ENCODE results near the gene PRR7.

PRR7 gene

DNA sequence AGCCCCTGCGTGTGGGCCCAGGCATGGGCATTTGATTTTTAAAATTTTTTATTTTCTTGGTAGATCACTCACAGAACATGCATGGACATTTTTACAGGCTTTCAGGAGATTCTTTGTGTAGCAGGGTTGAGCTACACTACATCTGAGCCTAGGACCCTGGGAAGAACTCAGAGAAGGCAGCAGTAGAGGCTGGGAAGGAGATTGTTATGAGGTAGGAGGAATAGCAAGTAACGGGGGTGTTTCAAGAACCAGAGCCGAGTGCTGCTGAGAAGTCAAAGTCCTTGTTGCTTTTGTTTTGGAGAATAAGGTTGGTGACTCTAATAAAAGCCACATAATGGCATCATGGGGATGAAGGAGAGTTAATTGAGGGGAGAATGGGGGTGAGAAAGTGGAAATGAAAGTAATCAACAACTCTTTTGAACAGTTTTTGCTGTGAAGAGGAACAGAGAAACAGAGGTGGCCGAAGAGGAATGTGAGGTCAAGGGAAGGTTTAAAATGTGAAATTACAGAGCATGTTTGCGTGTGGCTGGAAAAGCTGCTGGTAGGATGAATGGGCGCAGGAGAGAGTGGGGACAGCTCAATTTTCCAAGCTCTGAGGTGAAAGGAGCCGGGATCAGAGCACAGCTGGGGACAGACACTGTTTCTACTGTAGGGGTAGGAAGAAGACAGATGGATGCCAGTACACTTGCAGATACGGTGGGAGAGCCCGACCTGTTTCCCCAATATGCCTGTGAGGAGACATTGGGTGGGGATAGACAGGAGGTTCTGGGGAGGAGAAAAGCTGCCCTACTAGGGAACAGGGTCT lies 55.5 kb downstream of the PRR7 start:
- FAIRE-seq, result no peak

DNA sequence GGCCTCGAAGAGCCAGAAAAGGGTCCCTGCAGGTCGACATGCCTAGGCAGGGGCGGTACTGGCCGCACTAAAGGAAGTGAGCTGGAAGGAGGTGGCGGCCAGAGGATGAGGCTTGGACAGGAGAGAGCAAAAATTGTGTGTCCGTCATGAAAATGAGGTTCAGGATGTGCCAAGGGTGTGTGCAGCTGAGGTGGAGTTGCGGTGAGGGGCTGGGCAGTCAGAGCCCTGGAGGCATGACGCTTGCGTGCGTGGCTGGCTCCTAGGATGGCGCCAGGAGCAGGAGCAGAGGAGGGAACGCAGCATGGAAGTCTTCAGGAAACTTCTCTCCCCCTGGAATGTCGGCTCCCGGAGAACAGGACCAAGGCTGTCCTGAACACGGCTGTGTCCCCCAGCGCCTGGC lies 56.3 kb downstream of the PRR7 start:
- FAIRE-seq, result no peak

DNA sequence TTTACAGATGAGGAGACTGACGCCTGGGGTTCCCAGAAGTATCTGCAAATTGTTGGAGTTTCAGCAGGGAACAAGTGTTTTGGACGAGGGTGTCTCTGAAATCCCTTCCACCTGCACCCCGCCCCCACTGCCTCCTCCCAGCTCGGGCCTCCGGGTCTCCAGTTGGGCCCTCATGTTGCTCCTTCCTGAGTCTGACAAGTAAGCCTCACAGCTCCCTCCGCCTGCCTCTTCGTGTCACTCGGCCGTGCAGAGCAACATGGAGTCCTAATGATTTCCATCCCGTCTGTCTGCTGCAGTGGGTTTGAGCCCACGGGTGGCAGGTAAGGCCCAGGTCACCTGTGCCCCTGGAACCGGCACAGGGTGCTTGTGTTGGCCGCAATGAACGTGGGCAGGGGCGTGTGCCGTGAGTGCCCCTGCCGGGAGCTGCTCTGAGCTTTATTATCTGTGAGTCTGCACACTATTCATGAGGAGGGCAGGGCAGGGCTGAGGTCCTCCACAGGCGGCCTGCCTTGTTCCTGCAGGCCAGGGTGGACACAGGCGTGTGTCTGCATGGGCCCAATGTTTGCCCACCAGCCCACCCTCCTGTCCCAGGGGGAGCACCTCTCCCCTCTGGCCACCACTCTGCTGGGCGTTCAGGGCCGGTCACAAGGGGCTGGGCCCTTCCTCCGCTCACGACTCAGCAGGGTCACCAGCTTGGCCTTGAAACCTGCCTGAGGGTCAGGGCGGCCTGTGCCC lies 56.9 kb downstream of the PRR7 start:
- no peak for FAIRE-seq

DNA sequence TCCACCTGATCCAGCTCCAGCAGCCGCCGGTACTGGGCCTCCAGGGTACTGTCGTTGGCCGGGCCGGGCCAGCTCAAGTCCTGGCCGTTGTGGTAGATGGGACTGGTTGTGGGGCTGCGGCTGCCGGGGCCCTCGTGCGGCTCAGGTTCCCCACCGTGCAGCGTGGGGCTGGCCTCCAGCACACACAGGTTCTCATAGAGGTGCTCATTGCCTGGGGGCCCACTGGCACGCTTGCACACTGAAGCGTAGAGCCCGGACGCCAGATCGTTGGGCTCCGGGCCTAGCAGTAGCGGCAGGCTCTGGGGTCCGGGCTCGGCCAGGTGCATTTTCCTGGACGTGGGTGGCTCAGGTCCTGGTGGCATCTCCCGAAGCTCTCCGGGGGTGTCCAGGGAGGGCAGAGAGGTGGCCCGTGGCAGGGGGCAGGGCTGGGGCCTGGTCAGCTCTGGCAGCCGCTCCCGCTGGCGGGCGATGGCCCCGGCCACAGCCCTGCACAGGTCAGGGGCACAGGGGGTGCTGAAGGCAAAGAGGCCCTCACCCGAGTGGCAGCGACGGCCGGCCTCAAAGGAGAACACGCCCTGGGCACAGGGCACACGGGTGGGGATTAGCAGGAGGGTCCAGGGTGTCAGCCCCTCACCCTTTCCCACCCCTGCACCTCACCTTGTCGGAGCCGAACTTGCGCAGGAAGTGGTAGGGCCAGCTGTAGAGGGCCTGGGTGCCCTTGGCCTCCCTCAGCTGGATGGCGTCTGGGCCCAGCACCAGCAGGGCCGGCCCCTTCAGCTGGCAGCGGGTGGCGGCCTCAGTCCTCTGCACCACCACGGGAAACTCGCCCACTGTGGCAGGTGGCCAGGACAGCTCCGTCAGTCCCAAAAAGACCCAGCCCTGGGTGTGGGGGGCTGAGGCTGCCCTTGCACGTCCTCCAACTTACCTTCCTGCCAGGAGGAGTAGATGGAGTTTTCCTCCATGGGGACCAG lies 57.8 kb downstream of the PRR7 start:
- FAIRE-seq, result no peak

DNA sequence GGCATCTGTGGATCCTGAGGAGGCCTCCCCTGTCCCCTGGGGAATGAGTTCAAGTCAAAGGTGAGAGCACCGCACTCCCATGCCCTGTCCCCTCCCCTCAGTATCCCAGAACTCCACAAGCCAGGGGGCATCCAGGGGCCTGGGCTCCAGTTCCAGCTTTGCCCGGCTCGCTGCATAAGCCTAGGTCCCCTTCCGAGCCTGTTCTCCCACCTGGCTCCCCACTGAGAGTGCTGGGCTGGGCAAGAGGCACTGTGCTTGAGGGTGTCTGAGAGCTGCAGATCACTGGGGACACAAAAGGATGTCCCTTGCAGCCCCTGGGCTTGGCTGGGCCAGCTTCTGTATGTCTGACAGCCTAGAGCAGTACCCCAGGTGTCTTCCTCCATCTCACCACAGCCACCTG lies 58.5 kb downstream of the PRR7 start:
- FAIRE-seq, result no peak
